H9 (cell line): ENCODE measurements around the gene UQCR11. TPM values are rescaled to one million over a fixed set of nuclear protein-coding genes. Genes with fewer than 3 reads are reported as not detected.

ENCODE experiments used
- DNase-seq: peaks from one replicate; pipeline ENCODE4 v3.0.0-alpha.2; 2017
- H2AFZ ChIP-seq: one replicate; pipeline ENCODE4 v1.6.1; 2013; ENCODE audit warnings: mild to moderate bottlenecking, low read length, control low read depth, moderate library complexity
- H2AK5ac ChIP-seq: 2 replicates; pipeline ENCODE4 v1.6.1; 2013; ENCODE audit warnings: low read length, control low read depth, mixed read lengths; ENCODE audit not compliant: insufficient read length
- H2BK120ac ChIP-seq: one replicate; pipeline ENCODE4 v1.6.1; 2013; ENCODE audit warnings: low read depth, mild to moderate bottlenecking, low read length, control low read depth, inconsistent platforms; ENCODE audit not compliant: poor library complexity, severe bottlenecking
- H2BK12ac ChIP-seq: 2 replicates; pipeline ENCODE4 v1.6.1; 2013; ENCODE audit warnings: low read length, control low read depth, mixed read lengths, low read depth; ENCODE audit not compliant: insufficient read length
- H2BK15ac ChIP-seq: 2 replicates; pipeline ENCODE4 v1.6.1; 2013; ENCODE audit warnings: low read depth, low read length, control low read depth
- H2BK20ac ChIP-seq: one replicate; pipeline ENCODE4 v1.6.1; 2013; ENCODE audit warnings: low read depth, mild to moderate bottlenecking, low read length, control low read depth, inconsistent platforms; ENCODE audit not compliant: poor library complexity, severe bottlenecking
- H2BK5ac ChIP-seq: 2 replicates; pipeline ENCODE4 v1.6.1; 2013; ENCODE audit warnings: low read length, control low read depth, mixed read lengths; ENCODE audit not compliant: insufficient read length
- H3K14ac ChIP-seq: 2 replicates; pipeline ENCODE4 v1.6.1; 2013; ENCODE audit warnings: low read length, control low read depth; ENCODE audit not compliant: insufficient read depth
- H3K18ac ChIP-seq: 2 replicates; pipeline ENCODE4 v1.6.1; 2013; ENCODE audit warnings: low read depth, mild to moderate bottlenecking, mixed read lengths, low read length, control low read depth; ENCODE audit not compliant: insufficient read length
- H3K23ac ChIP-seq: 2 replicates; pipeline ENCODE4 v1.6.1; 2013; ENCODE audit warnings: low read length, control low read depth, mixed read lengths, low read depth; ENCODE audit not compliant: insufficient read length
- H3K23me2 ChIP-seq: 2 replicates; pipeline ENCODE4 v1.6.1; 2013; ENCODE audit warnings: low read depth, mild to moderate bottlenecking, mixed read lengths, low read length, control low read depth; ENCODE audit not compliant: insufficient read length, poor library complexity, severe bottlenecking
- H3K27ac ChIP-seq: 2 replicates; pipeline ENCODE4 v1.5.1; 2013; ENCODE audit warnings: low read length, control low read depth, mixed read lengths, low read depth; ENCODE audit not compliant: insufficient read length
- H3K27me3 ChIP-seq: 2 replicates; pipeline ENCODE4 v1.6.1; 2013; ENCODE audit warnings: low read length, control low read depth, inconsistent platforms; ENCODE audit not compliant: insufficient read depth
- H3K4ac ChIP-seq: 2 replicates; pipeline ENCODE4 v1.6.1; 2013; ENCODE audit warnings: low read depth, mild to moderate bottlenecking, control low read depth, inconsistent platforms, low read length, moderate library complexity
- H3K4me1 ChIP-seq: 2 replicates; pipeline ENCODE4 v1.6.1; 2013; ENCODE audit warnings: low read length, control low read depth, inconsistent platforms; ENCODE audit not compliant: insufficient read depth
- H3K4me2 ChIP-seq: 2 replicates; pipeline ENCODE4 v1.6.1; 2013; ENCODE audit warnings: low read length, control low read depth, mixed read lengths; ENCODE audit not compliant: insufficient read length, insufficient read depth
- H3K56ac ChIP-seq: 2 replicates; pipeline ENCODE4 v1.6.1; 2013; ENCODE audit warnings: low read depth, mild to moderate bottlenecking, mixed read lengths, low read length, control low read depth; ENCODE audit not compliant: insufficient read length
- H3K79me1 ChIP-seq: 2 replicates; pipeline ENCODE4 v1.6.1; 2013; ENCODE audit warnings: low read depth, mild to moderate bottlenecking, moderate library complexity, low read length, control low read depth, inconsistent platforms; ENCODE audit not compliant: insufficient read depth, poor library complexity, severe bottlenecking
- H3K79me2 ChIP-seq: 2 replicates; pipeline ENCODE4 v1.6.1; 2013; ENCODE audit warnings: low read length, control low read depth, inconsistent platforms; ENCODE audit not compliant: insufficient read depth
- H3K9ac ChIP-seq: 2 replicates; pipeline ENCODE4 v1.6.1; 2013; ENCODE audit warnings: low read length, control low read depth, mixed read lengths; ENCODE audit not compliant: insufficient read length; ENCODE audit errors: extremely low read depth
- H3K9me3 ChIP-seq: one replicate; pipeline ENCODE4 v1.6.1; 2013; ENCODE audit warnings: low read depth, low read length, inconsistent platforms; ENCODE audit not compliant: control insufficient read depth
- H3T11ph ChIP-seq: one replicate; pipeline ENCODE4 v1.6.1; 2013; ENCODE audit warnings: mild to moderate bottlenecking, low read length, control low read depth, inconsistent platforms
- H4K20me1 ChIP-seq: one replicate; pipeline ENCODE4 v1.6.1; 2013; ENCODE audit not compliant: control insufficient read depth, insufficient read length, insufficient read depth
- H4K5ac ChIP-seq: 2 replicates; pipeline ENCODE4 v1.6.1; 2013; ENCODE audit warnings: low read depth, mild to moderate bottlenecking, mixed read lengths, low read length, control low read depth; ENCODE audit not compliant: insufficient read length
- H4K8ac ChIP-seq: replicated peaks from 2 replicates; pipeline ENCODE4 v1.6.1; 2013; ENCODE audit warnings: low read length, control low read depth, mixed read lengths, low read depth; ENCODE audit not compliant: insufficient read length
- H4K91ac ChIP-seq: 2 replicates; pipeline ENCODE4 v1.6.1; 2013; ENCODE audit warnings: low read depth, mild to moderate bottlenecking, moderate library complexity, mixed read lengths, low read length, control low read depth; ENCODE audit not compliant: insufficient read length
- H3K27ac Mint-ChIP-seq, 3 experiments: 2 replicates in 2 of 3; 3 replicates in 1 of 3; pipeline ENCODE4 v1.8.0; 2020 to 2021; ENCODE audit warnings: mixed read lengths in 3 of 3, mild to moderate bottlenecking in 1 of 3, moderate library complexity in 1 of 3
- H3K27me3 Mint-ChIP-seq: 2 replicates; pipeline ENCODE4 v1.8.0; 2021; ENCODE audit warnings: low read depth, mild to moderate bottlenecking, moderate library complexity, mixed read lengths
- H3K36me3 Mint-ChIP-seq, 3 experiments: 2 replicates in 2 of 3; 3 replicates in 1 of 3; pipeline ENCODE4 v1.8.0; 2020 to 2021; ENCODE audit warnings: low read depth in 3 of 3, mixed read lengths in 3 of 3; ENCODE audit not compliant: insufficient read depth in 1 of 3
- H3K4me1 Mint-ChIP-seq, 2 experiments: 2 replicates each; pipeline ENCODE4 v1.8.0; 2020; ENCODE audit warnings: mixed read lengths in 2 of 2
- H3K4me3 Mint-ChIP-seq, 2 experiments: 2 replicates in 1 of 2; 3 replicates in 1 of 2; pipeline ENCODE4 v1.8.0; 2020 to 2021; ENCODE audit warnings: mild to moderate bottlenecking in 2 of 2, mixed read lengths in 2 of 2, moderate library complexity in 1 of 2
- H3K9me3 Mint-ChIP-seq, 2 experiments: 2 replicates in 1 of 2; 3 replicates in 1 of 2; pipeline ENCODE4 v1.8.0; 2020; ENCODE audit warnings: mild to moderate bottlenecking in 2 of 2, mixed read lengths in 2 of 2, moderate library complexity in 1 of 2
- WGBS: extraction: QIAGEN DNeasy Blood & Tissue Kit; methylation state at CpG from one replicate; pipeline ENCODE4 v1.1.7; 2013; ENCODE audit warnings: missing lambda C conversion rate, low lambda C conversion rate, mixed read lengths; ENCODE audit not compliant: insufficient read length; ENCODE audit errors: extremely low coverage; 5-methylcytosine and 5-hydroxymethylcytosine counted together
- total RNA-seq: library from RNA; stranded (reverse); gene quantifications from 2 replicates; pipeline ENCODE4 v1.2.1, GENCODE V29; 2021
- TF ChIP-seq, protein P1 (sequence below): fragments of 200-600 bp; sonication (generic); conservative IDR thresholded peaks from 3 replicates; pipeline ENCODE4 v1.8.0; 2021; ENCODE audit warnings: antibody characterized with exemption, mild to moderate bottlenecking

Gene UQCR11
- total RNA-seq, 1 experiment from 2014 or later = 174 TPM

DNA sequence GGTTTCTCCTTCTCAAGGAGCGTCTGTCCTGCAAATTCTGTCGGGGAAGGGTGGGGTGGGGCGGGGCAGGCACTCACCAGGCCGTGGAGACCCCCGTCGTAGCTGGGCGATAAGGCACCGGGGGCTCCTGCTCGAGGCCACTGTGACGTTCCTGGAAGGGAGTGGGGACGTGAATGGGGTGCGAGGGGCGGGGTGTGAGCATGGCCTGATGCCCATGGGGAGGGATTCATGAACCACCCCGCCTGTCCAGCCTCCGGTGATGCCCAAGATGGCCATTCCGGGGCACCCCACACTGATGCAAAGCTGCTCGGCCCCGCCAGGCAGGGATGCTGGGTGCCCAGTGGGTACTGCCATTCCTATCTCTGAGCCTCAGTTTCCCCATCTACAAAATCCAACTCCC is 14.4 kb upstream of the UQCR11 start:
- no peaks in the 10 kb centered on the region for H3K79me2 ChIP-seq
- H2AFZ ChIP-seq = no peak overlapping the region
- no peaks in the 10 kb centered on the region for H4K20me1 ChIP-seq
- H3K4me1 ChIP-seq = no peaks in the 10 kb centered on the region
- H4K91ac ChIP-seq = no peak overlapping the region
- TF ChIP-seq, protein P1, sequence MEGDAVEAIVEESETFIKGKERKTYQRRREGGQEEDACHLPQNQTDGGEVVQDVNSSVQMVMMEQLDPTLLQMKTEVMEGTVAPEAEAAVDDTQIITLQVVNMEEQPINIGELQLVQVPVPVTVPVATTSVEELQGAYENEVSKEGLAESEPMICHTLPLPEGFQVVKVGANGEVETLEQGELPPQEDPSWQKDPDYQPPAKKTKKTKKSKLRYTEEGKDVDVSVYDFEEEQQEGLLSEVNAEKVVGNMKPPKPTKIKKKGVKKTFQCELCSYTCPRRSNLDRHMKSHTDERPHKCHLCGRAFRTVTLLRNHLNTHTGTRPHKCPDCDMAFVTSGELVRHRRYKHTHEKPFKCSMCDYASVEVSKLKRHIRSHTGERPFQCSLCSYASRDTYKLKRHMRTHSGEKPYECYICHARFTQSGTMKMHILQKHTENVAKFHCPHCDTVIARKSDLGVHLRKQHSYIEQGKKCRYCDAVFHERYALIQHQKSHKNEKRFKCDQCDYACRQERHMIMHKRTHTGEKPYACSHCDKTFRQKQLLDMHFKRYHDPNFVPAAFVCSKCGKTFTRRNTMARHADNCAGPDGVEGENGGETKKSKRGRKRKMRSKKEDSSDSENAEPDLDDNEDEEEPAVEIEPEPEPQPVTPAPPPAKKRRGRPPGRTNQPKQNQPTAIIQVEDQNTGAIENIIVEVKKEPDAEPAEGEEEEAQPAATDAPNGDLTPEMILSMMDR = no peak
- no peak overlapping the region for H3K9ac ChIP-seq
- no peaks in the 10 kb centered on the region for H3K27me3 ChIP-seq
- H3K4me2 ChIP-seq = no peak overlapping the region
- Mint-ChIP-seq H3K36me3 (peaks cover 43 to 76% (median 75%) of the 10 kb centered on the region in 3 experiments; a peak in 6 of 7 replicates), H3K27ac (no peak overlapping the region; a peak in 1 of 7 replicates), H3K27me3 (no peaks in the 10 kb centered on the region), H3K4me3 (no peak overlapping the region; a peak in 1 of 5 replicates), H3K4me1 (peaks cover 5 to 19% of the 10 kb centered on the region in 2 experiments), H3K9me3 (no peaks in the 10 kb centered on the region)
- H4K8ac ChIP-seq = no peak overlapping the region
- H3K23ac ChIP-seq = no peak overlapping the region
- H2BK15ac ChIP-seq = no peak overlapping the region
- no peak overlapping the region for H3K56ac ChIP-seq
- no peak overlapping the region for H3K18ac ChIP-seq
- H2AK5ac ChIP-seq = no peak overlapping the region
- no peak overlapping the region for H2BK120ac ChIP-seq
- H3K9me3 ChIP-seq = no peaks in the 10 kb centered on the region
- no CpG with 5 or more reads among the region's 18 CpGs for WGBS
- no peak overlapping the region for H2BK5ac ChIP-seq
- H2BK20ac ChIP-seq = no peak overlapping the region
- H4K5ac ChIP-seq = no peak overlapping the region
- H3K79me1 ChIP-seq = peaks cover 4% of the 10 kb centered on the region
- no peak for DNase-seq
- no peak overlapping the region for H2BK12ac ChIP-seq
- no peak overlapping the region for H3K27ac ChIP-seq
- H3K23me2 ChIP-seq = no peaks in the 10 kb centered on the region
- no peak overlapping the region for H3K4ac ChIP-seq
- no peak overlapping the region for H3T11ph ChIP-seq
- H3K14ac ChIP-seq = no peak overlapping the region
